A549 (cell line): Measurements from ENCODE around the gene BCS1L. TPM values are rescaled to one million over a fixed set of nuclear protein-coding genes. Genes with fewer than 3 reads are reported as not detected.

Experiments used
- ATAC-seq, 2 experiments: fragments of 200-7000 bp in 1 of 2; fragments of >200 bp in 1 of 2; cut with Nextera tagmentation in 1 of 2; cut with Tn5 transposase in 1 of 2; 3 replicates each; pipeline versions ENCODE4 v1.8.0 to v1.9.1; 2018 to 2020; ENCODE audit warnings: mild to moderate bottlenecking in 1 of 2, moderate library complexity in 1 of 2
- CTCF ChIA-PET: fragments of 300-600 bp; sonication (Branson Sonifier 250); formaldehyde crosslinking; extraction: SDS; loops from one replicate; lab custom pipeline; 2021; ENCODE audit warnings: antibody characterized with exemption, inconsistent platforms; lab: Yijun Ruan, JAX
- POLR2A ChIA-PET: fragments of 350-600 bp; formaldehyde crosslinking; extraction: SDS; loops from one replicate; lab custom pipeline; 2021; ENCODE audit warnings: antibody characterized with exemption, inconsistent platforms; lab: Yijun Ruan, JAX
- DNase-seq, 2 experiments: peaks; one replicate each; pipeline versions ENCODE4 v3.0.0 to v3.0.0-alpha.2; 2011 to 2016; ENCODE audit warnings: low read depth in 1 of 2, low spot score in 1 of 2
- FAIRE-seq: peaks from 2 replicates; lab custom pipeline; 2011; peaks lifted over from hg19 to GRCh38; lab: Jason Lieb, UNC
- H3K27ac ChIP-seq, 2 experiments: fragments of >200 bp; sonication (Bioruptor Twin); formaldehyde crosslinking; 3 replicates each; pipeline ENCODE4 v1.5.1; 2016 to 2017
- H3K4me1 ChIP-seq: fragments of >200 bp; sonication (Bioruptor Twin); formaldehyde crosslinking; 3 replicates; pipeline ENCODE4 v1.6.1; 2016
- H3K4me2 ChIP-seq: fragments of >200 bp; sonication (Bioruptor Twin); formaldehyde crosslinking; 3 replicates; pipeline ENCODE4 v1.6.1; 2016
- H3K4me3 ChIP-seq: fragments of >200 bp; sonication (Bioruptor Twin); formaldehyde crosslinking; 3 replicates; pipeline ENCODE4 v1.5.1; 2016
- H3K9me3 ChIP-seq: fragments of >200 bp; sonication (Bioruptor Twin); formaldehyde crosslinking; 3 replicates; pipeline ENCODE4 v1.6.1; 2016
- BHLHE40 ChIP-seq: IDR thresholded peaks from 2 replicates; pipeline ENCODE4 v1.6.1; 2012; ENCODE audit warnings: low read depth, low read length, inconsistent platforms
- CBX2 ChIP-seq: fragments of 200-600 bp; sonication (generic); IDR thresholded peaks from 2 replicates; pipeline ENCODE4 v1.6.1; 2016; ENCODE audit warnings: low read depth, mild to moderate bottlenecking, borderline replicate concordance
- CBX8 ChIP-seq: fragments of 200-600 bp; sonication (generic); IDR thresholded peaks from 2 replicates; pipeline ENCODE4 v1.6.1; 2016
- CEBPB ChIP-seq, 2 experiments: fragments of >200 bp in 1 of 2; sonication (Bioruptor Twin) in 1 of 2; formaldehyde crosslinking in 1 of 2; IDR thresholded peaks; 2 replicates each; pipeline ENCODE4 v1.6.1; 2012 to 2016
- CHD2 ChIP-seq: fragments of 150-350 bp; IDR thresholded peaks from 2 replicates; pipeline ENCODE4 v1.6.1; 2014; ENCODE audit warnings: low read length; ENCODE audit not compliant: partially characterized antibody
- CHD4 ChIP-seq: fragments of 200-600 bp; sonication (generic); IDR thresholded peaks from 2 replicates; pipeline ENCODE4 v1.6.1; 2016; ENCODE audit warnings: antibody characterized with exemption, mild to moderate bottlenecking, borderline replicate concordance
- ELK1 ChIP-seq: fragments of 150-350 bp; IDR thresholded peaks from 2 replicates; pipeline ENCODE4 v1.6.1; 2014; ENCODE audit warnings: low read depth, mild to moderate bottlenecking, low read length
- ESRRA ChIP-seq: fragments of 150-350 bp; IDR thresholded peaks from 2 replicates; pipeline ENCODE4 v1.6.1; 2014; ENCODE audit warnings: mild to moderate bottlenecking, low read length, borderline replicate concordance
- FOSB ChIP-seq: fragments of 250-450 bp; sonication (Bioruptor Pico); IDR thresholded peaks from 2 replicates; pipeline ENCODE4 v1.5.0; 2020; ENCODE audit warnings: mild to moderate bottlenecking, moderate library complexity
- HEYL ChIP-seq: fragments of 250-450 bp; sonication (Bioruptor Pico); IDR thresholded peaks from 2 replicates; pipeline ENCODE4 v1.8.0; 2021; ENCODE audit warnings: mild to moderate bottlenecking, moderate library complexity
- HOXB5 ChIP-seq: fragments of 250-450 bp; sonication (Bioruptor Pico); IDR thresholded peaks from 2 replicates; pipeline ENCODE4 v1.5.0; 2020; ENCODE audit warnings: mild to moderate bottlenecking, moderate library complexity
- JUNB ChIP-seq: fragments of >200 bp; sonication (Bioruptor Twin); formaldehyde crosslinking; IDR thresholded peaks from 2 replicates; pipeline ENCODE4 v1.6.1; 2016
- KDM1A ChIP-seq: fragments of 200-600 bp; sonication (generic); IDR thresholded peaks from 2 replicates; pipeline ENCODE4 v1.6.1; 2016; ENCODE audit warnings: low read depth, mild to moderate bottlenecking
- KDM5A ChIP-seq: fragments of 200-600 bp; sonication (generic); IDR thresholded peaks from 2 replicates; pipeline ENCODE4 v1.6.1; 2016; ENCODE audit warnings: antibody characterized with exemption, mild to moderate bottlenecking
- MAFK ChIP-seq: fragments of 450-650 bp; IDR thresholded peaks from 2 replicates; pipeline ENCODE4 v1.6.1; 2014; ENCODE audit not compliant: partially characterized antibody
- MAX ChIP-seq: IDR thresholded peaks from 2 replicates; pipeline ENCODE4 v1.6.1; 2012
- MYC ChIP-seq: IDR thresholded peaks from 2 replicates; pipeline ENCODE4 v1.6.1; 2012; ENCODE audit warnings: mild to moderate bottlenecking, inconsistent platforms, low read length, improper control_type of control experiment, borderline replicate concordance
- NFE2L2 ChIP-seq: fragments of 150-350 bp; conservative IDR thresholded peaks from 2 replicates; pipeline ENCODE4 v1.6.1; 2014; ENCODE audit warnings: low read length
- NPAS2 ChIP-seq: fragments of 250-450 bp; sonication (Bioruptor Pico); IDR thresholded peaks from 2 replicates; pipeline ENCODE4 v1.8.0; 2022; ENCODE audit warnings: mild to moderate bottlenecking, moderate library complexity, borderline replicate concordance
- NR3C1 ChIP-seq: fragments of >200 bp; sonication (Bioruptor Twin); formaldehyde crosslinking; IDR thresholded peaks from 3 replicates; pipeline ENCODE4 v1.6.1; 2017
- PHF8 ChIP-seq: fragments of 200-600 bp; sonication (generic); IDR thresholded peaks from 2 replicates; pipeline ENCODE4 v1.6.1; 2016; ENCODE audit warnings: low read depth, mild to moderate bottlenecking, antibody characterized with exemption, moderate library complexity, borderline replicate concordance
- POLR2A ChIP-seq: IDR thresholded peaks from 2 replicates; pipeline ENCODE4 v1.6.1; 2012; ENCODE audit warnings: mild to moderate bottlenecking, low read length
- POLR2AphosphoS2 ChIP-seq: conservative IDR thresholded peaks from 2 replicates; pipeline ENCODE4 v1.6.1; 2012; ENCODE audit warnings: low read length, improper control_type of control experiment, inconsistent platforms
- RNF2 ChIP-seq: fragments of 200-600 bp; sonication (generic); IDR thresholded peaks from 2 replicates; pipeline ENCODE4 v1.6.1; 2016; ENCODE audit warnings: low read depth, mild to moderate bottlenecking, antibody characterized with exemption, moderate library complexity, borderline replicate concordance
- SREBF2 ChIP-seq: fragments of 450-650 bp; IDR thresholded peaks from 2 replicates; pipeline ENCODE4 v1.6.1; 2014; ENCODE audit warnings: mild to moderate bottlenecking, moderate library complexity
- TFCP2L1 ChIP-seq: fragments of 250-450 bp; sonication (Bioruptor Pico); IDR thresholded peaks from 2 replicates; pipeline ENCODE4 v1.5.0; 2021; ENCODE audit warnings: mild to moderate bottlenecking
- USF2 ChIP-seq: fragments of 450-650 bp; IDR thresholded peaks from 2 replicates; pipeline ENCODE4 v1.6.1; 2014; ENCODE audit warnings: antibody characterized with exemption
- ZNF302 ChIP-seq: fragments of 250-450 bp; sonication (Bioruptor Pico); IDR thresholded peaks from 2 replicates; pipeline ENCODE4 v1.9.0; 2021; ENCODE audit warnings: inconsistent platforms, mild to moderate bottlenecking, moderate library complexity
- ZSCAN20 ChIP-seq: fragments of 250-450 bp; sonication (Bioruptor Pico); IDR thresholded peaks from 2 replicates; pipeline ENCODE4 v1.8.0; 2022; ENCODE audit warnings: mild to moderate bottlenecking, moderate library complexity
- WGBS: methylation state at CpG from one replicate; pipeline ENCODE4 v1.1.6; 2017; ENCODE audit errors: missing lambda C conversion rate; 5-methylcytosine and 5-hydroxymethylcytosine counted together
- polyA plus RNA-seq, 4 experiments: library from polyadenylated mRNA; depleted of rRNA in 3 of 4; stranded (reverse); fragments of >200 nt; fragmentation: RNase III in 1 of 4; extraction: RNeasy Plus Mini Kit Qiagen cat#74134 plus additional on column Dnase treatment in 1 of 4; gene quantifications; 2 replicates in 3 of 4; 3 replicates in 1 of 4; pipeline ENCODE4 v1.2.3, GENCODE V29; 2011 to 2017
- TF ChIP-seq, protein P1 (sequence below): fragments of 250-450 bp; sonication (Bioruptor Pico); IDR thresholded peaks from 2 replicates; pipeline ENCODE4 v1.5.0; 2020; ENCODE audit warnings: low read depth, mild to moderate bottlenecking, moderate library complexity
- TF ChIP-seq, protein P2 (sequence below): IDR thresholded peaks from 2 replicates; pipeline ENCODE4 v1.6.1; 2012; ENCODE audit warnings: low read depth, borderline replicate concordance
- TF ChIP-seq, protein P3 (sequence below): fragments of >200 bp; sonication (Bioruptor Twin); formaldehyde crosslinking; IDR thresholded peaks from 2 replicates; pipeline ENCODE4 v1.6.1; 2016

Gene BCS1L
- polyA plus RNA-seq, 2 of the 4 experiments (the other 2 are of a cell fraction), result 46.3 to 47.1 TPM

- Histone ChIP-seq H3K4me2 (no peak overlapping the region), H3K4me3 (no peak overlapping the region), H3K9me3 (no peaks in the 10 kb centered on the region), H3K27ac (no peak overlapping the region), H3K4me1 (no peaks in the 10 kb centered on the region)
- WGBS, result 68% methylated on average over 4 of the region's 4 CpGs
- FAIRE-seq (no peak), DNase-seq (no peak), ATAC-seq (no peak)
- POLR2A ChIA-PET, result no interaction called here
- CTCF ChIA-PET, result interaction anchor here (1.1 to 2.6 kb wide), 5 partner anchors 16 to 299 kb away, joined by 3 to 11 read pairs (median 4); no protein-coding TSS in a partner anchor
- TF ChIP-seq, protein P1, sequence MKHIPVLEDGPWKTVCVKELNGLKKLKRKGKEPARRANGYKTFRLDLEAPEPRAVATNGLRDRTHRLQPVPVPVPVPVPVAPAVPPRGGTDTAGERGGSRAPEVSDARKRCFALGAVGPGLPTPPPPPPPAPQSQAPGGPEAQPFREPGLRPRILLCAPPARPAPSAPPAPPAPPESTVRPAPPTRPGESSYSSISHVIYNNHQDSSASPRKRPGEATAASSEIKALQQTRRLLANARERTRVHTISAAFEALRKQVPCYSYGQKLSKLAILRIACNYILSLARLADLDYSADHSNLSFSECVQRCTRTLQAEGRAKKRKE, result no peak
Measured at GRCh38 chr2:218703341-218703740, 43.9 kb downstream of the BCS1L start.

DNA sequence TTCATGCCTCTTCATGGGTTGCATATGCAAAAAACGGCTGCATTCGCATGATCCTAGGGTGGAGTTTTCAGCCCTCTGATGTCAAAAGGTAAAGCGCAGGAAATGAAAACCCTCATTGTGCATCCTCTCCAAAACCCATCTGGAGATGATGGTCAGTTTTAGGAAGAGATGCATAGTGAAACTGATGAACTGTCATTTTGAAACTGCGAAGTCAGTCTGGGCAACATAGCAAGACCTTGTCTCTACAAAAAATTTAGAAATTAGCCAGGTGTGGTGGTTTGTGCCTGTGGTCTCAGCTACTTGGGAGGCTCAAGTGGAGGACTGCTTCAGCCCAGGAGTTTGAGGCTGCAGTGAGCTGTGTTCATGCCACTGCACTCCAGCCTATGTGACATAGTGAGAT is 48.6 kb downstream of the BCS1L start:
- no peaks in the 10 kb centered on the region for H3K9me3 ChIP-seq
- TF ChIP-seq MAFK (no peak), HOXB5 (no peak), ZSCAN20 (CRISPR knock-in tag) (no peak), NR3C1 (no peak), CHD2 (no peak), KDM1A (no peak), MAX (no peak), POLR2AphosphoS2 (no peak), CHD4 (no peak), RNF2 (no peak), JUNB (no peak), CBX2 (no peak), ESRRA (no peak), SREBF2 (no peak), USF2 (no peak), ZNF302 (CRISPR knock-in tag) (no peak), HEYL (CRISPR knock-in tag) (no peak), NFE2L2 (no peak)
- TF ChIP-seq, protein P2, sequence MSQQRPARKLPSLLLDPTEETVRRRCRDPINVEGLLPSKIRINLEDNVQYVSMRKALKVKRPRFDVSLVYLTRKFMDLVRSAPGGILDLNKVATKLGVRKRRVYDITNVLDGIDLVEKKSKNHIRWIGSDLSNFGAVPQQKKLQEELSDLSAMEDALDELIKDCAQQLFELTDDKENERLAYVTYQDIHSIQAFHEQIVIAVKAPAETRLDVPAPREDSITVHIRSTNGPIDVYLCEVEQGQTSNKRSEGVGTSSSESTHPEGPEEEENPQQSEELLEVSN, result no peak
- TF ChIP-seq, protein P3, sequence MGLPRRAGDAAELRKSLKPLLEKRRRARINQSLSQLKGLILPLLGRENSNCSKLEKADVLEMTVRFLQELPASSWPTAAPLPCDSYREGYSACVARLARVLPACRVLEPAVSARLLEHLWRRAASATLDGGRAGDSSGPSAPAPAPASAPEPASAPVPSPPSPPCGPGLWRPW, result no peak
- peaks cover 10% of the 10 kb centered on the region; the same call in 2 of the 3 replicates for H3K4me1 ChIP-seq
- 87% methylated on average over 4 of the region's 4 CpGs for WGBS
- no peak for ATAC-seq
- no peak for FAIRE-seq
- H3K27ac ChIP-seq, result no peak overlapping the region
- CTCF ChIA-PET, result interaction anchor here (1.2 to 5.2 kb wide), 5 partner anchors 10 to 288 kb away, joined by 3 to 54 read pairs (median 4); no protein-coding TSS in a partner anchor
- DNase-seq, result no peak
- no peak overlapping the region for H3K4me3 ChIP-seq
- H3K4me2 ChIP-seq, result no peak overlapping the region
- POLR2A ChIA-PET, result no interaction called here

DNA sequence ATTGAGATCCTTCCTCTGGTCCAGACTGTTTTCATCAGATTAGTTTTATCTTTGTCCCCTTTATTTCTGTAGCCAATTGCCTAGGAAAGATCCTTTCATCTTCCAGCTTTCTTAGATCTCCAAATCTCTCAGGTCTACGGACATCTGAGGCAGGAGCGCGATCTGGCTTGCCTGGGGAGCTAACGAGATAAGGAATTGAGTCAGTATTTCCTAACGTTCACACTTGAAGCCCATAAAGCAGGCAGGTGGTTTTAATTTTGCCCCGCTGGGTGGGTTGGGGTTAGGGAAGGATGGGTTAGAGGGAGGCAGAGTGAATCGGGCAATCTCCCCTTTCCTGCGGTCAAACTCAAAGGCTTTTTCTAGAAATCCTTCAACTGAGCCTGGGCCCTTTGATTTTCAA is 50.4 kb downstream of the BCS1L start:
- 81% methylated on average over 8 of the region's 8 CpGs for WGBS

More for the DNA sequence above, 50.4 kb downstream of the BCS1L start:
- no peak overlapping the region; the same call in 2 of the 3 replicates for H3K4me2 ChIP-seq
- FAIRE-seq, result no peak
- CTCF ChIA-PET, result interaction anchor here (0.6 to 5.2 kb wide), 29 partner anchors 8 to 270 kb away, joined by 3 to 54 read pairs (median 5); partner anchors contain the start of genes BCS1L, RNF25, STK36 and ZNF142
- TF ChIP-seq RNF2 (no peak), ELK1 (no peak), POLR2A (no peak), FOSB (no peak), BHLHE40 (no peak; the same call in 1 of the 2 replicates), CEBPB (IDR thresholded peaks at IDR 0.05) (no peak), TFCP2L1 (CRISPR knock-in tag) (no peak), HOXB5 (no peak), MYC (no peak), CBX8 (no peak), KDM5A (no peak), NPAS2 (CRISPR knock-in tag) (no peak), PHF8 (no peak)
- TF ChIP-seq, all 56 proteins: peak for 0
- DNase-seq (no peak), ATAC-seq (no peak)
- H3K4me3 ChIP-seq, result no peak overlapping the region
- POLR2A ChIA-PET, result interaction anchor here (0.6 to 1.6 kb wide), 6 partner anchors 17 to 200 kb away, joined by 3 to 6 read pairs (median 4); partner anchors contain the start of gene PLCD4
- peaks cover 10% of the 10 kb centered on the region; the same call in 2 of the 3 replicates for H3K4me1 ChIP-seq
- no peak overlapping the region for H3K27ac ChIP-seq
- no peaks in the 10 kb centered on the region for H3K9me3 ChIP-seq
